GM12864 (cell line): ENCODE data around the gene SETD6.

Source experiments
- DNase-seq: peaks from one replicate; pipeline ENCODE4 v3.0.0-alpha.2; 2011; ENCODE audit warnings: low read depth
- H3K4me3 ChIP-seq: 2 replicates; pipeline ENCODE4 v1.5.1; 2011; ENCODE audit warnings: mild to moderate bottlenecking, low read depth, low read length, control low read depth
- TF ChIP-seq, protein P1 (sequence below): IDR thresholded peaks from 2 replicates; pipeline ENCODE4 v1.5.1; 2011; ENCODE audit warnings: low read depth, mild to moderate bottlenecking, moderate library complexity, low read length, control low read depth, inconsistent platforms; ENCODE audit errors: missing control alignments

SETD6 gene

GRCh38 chr16:58515871-58516767 lies 802 bp downstream of the SETD6 start:
- DNase-seq: no peak
- H3K4me3 ChIP-seq: peak overlapping the region; percentile 83
- TF ChIP-seq, protein P1, sequence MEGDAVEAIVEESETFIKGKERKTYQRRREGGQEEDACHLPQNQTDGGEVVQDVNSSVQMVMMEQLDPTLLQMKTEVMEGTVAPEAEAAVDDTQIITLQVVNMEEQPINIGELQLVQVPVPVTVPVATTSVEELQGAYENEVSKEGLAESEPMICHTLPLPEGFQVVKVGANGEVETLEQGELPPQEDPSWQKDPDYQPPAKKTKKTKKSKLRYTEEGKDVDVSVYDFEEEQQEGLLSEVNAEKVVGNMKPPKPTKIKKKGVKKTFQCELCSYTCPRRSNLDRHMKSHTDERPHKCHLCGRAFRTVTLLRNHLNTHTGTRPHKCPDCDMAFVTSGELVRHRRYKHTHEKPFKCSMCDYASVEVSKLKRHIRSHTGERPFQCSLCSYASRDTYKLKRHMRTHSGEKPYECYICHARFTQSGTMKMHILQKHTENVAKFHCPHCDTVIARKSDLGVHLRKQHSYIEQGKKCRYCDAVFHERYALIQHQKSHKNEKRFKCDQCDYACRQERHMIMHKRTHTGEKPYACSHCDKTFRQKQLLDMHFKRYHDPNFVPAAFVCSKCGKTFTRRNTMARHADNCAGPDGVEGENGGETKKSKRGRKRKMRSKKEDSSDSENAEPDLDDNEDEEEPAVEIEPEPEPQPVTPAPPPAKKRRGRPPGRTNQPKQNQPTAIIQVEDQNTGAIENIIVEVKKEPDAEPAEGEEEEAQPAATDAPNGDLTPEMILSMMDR: no peak

- H3K4me3 ChIP-seq: no peak overlapping the region; the same call in 1 of the 2 replicates
- DNase-seq: no peak
- TF ChIP-seq, protein P1: no peak
These were observed 1.4 kb downstream of the SETD6 start for GRCh38 chr16:58516768-58517107.

- TF ChIP-seq, protein P1: no peak
- DNase-seq: no peak
These were observed 3.0 kb downstream of the SETD6 start for GRCh38 chr16:58518083-58518979.

DNA sequence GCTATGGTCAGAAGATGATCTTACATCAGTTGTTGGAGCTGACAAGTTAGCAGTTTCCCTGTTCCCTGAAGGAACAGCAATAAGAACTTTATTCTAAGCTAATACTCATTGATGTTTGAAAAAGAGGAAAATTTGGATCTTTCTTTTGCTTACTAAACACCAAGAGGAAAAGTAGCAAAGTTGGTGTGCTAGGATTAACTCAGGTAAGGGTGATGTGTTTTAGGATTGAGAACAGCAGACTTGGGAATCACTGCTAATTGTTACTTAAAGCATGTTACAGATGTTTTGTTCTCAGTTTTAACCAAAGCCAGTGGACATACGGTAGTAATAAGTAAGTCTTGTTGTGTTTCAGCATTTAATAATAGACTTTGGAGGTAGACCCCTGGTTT lies 3.7 kb downstream of the SETD6 start:
- no peak for DNase-seq
- no peak overlapping the region for H3K4me3 ChIP-seq
- TF ChIP-seq, protein P1: no peak

More at GRCh38 chr16:58518083-58518979, 3.0 kb downstream of the SETD6 start:
- H3K4me3 ChIP-seq: no peak overlapping the region

- DNase-seq: no peak
- TF ChIP-seq, protein P1: no peak
- no peak overlapping the region for H3K4me3 ChIP-seq
These were observed 4.4 kb downstream of the SETD6 start for GRCh38 chr16:58519707-58520106.

DNA sequence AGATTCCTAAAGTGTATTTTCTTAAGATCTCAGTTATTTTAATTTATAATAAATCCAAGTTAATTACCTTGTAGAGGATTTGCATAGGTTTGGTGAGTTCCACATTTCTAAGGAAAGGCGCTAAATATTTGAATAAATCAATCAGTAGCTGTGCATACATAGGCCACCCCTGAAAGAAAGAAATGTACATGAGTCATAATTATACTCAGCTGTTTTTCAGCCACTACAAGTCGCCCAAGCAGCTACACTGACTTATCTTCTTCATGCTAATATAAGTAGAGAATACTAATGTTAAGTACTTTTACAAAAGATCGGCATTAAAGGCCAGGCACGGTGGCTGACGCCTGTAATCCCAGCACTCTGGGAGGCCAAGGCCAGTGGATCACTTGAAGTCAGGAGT lies 14.9 kb downstream of the SETD6 start:
- TF ChIP-seq, protein P1: no peak
- DNase-seq: no peak

More for the DNA sequence above, 14.9 kb downstream of the SETD6 start:
- no peak overlapping the region for H3K4me3 ChIP-seq
